ENCODE results near the gene SHD. TPM values are rescaled to one million over a fixed set of nuclear protein-coding genes. Genes with fewer than 3 reads are reported as not detected.

Gene SHD
- total and polyA plus RNA-seq, 2 of the 13 experiments (the other 11 are each of a cell fraction or from before 2014, with no cell fraction given): 0.11 to 0.20 TPM

DNA sequence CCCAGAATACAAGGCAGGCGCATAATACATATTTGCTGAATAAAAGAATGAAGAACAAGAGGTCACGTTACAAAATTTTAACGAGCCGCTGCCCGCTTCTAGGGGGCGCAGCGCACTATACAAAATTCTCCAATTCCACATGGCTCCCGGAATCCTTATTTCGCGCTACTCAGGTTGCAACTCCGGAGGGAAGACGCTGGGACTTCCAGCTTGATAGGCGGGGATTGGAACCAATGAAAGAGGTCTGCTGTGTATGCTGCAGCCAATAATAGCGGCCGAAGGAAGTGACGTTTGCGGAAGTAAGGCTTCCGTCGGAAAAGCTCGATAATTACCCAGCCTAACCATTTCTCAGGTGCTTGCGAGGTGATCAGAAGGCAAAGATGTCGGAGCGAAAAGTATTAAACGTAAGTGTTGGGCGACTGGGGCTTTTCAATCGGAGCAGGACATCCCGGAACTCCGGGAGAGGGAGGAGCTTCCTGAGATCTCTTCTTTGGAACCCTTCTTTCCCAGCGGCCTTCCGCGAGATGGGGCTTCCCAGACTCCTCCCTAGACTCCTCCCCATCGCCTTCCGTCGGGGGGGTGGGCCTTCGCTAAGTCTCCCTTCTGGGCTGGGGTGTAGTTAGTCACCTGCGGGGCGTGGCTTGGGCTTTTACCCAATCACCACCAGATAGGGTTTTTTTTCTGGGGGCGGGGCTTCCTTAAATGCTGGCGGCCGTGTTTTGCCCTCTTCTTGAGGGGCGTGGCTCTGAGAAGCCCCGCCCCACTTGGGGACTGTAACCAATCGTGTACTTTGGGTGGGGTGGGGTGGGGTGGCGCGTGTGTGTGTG lies 32.1 kb upstream of the SHD start, which contains the start of gene YJU2 (continued):
- TF ChIP-seq, protein P1, sequence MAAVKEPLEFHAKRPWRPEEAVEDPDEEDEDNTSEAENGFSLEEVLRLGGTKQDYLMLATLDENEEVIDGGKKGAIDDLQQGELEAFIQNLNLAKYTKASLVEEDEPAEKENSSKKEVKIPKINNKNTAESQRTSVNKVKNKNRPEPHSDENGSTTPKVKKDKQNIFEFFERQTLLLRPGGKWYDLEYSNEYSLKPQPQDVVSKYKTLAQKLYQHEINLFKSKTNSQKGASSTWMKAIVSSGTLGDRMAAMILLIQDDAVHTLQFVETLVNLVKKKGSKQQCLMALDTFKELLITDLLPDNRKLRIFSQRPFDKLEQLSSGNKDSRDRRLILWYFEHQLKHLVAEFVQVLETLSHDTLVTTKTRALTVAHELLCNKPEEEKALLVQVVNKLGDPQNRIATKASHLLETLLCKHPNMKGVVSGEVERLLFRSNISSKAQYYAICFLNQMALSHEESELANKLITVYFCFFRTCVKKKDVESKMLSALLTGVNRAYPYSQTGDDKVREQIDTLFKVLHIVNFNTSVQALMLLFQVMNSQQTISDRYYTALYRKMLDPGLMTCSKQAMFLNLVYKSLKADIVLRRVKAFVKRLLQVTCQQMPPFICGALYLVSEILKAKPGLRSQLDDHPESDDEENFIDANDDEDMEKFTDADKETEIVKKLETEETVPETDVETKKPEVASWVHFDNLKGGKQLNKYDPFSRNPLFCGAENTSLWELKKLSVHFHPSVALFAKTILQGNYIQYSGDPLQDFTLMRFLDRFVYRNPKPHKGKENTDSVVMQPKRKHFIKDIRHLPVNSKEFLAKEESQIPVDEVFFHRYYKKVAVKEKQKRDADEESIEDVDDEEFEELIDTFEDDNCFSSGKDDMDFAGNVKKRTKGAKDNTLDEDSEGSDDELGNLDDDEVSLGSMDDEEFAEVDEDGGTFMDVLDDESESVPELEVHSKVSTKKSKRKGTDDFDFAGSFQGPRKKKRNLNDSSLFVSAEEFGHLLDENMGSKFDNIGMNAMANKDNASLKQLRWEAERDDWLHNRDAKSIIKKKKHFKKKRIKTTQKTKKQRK (IDR thresholded peaks at IDR 0.05; ENCODE audit: low read length): 0 out of 2 replicates have a peak, but pooled peaks have one; percentile 8
- TF ChIP-seq, protein P2, sequence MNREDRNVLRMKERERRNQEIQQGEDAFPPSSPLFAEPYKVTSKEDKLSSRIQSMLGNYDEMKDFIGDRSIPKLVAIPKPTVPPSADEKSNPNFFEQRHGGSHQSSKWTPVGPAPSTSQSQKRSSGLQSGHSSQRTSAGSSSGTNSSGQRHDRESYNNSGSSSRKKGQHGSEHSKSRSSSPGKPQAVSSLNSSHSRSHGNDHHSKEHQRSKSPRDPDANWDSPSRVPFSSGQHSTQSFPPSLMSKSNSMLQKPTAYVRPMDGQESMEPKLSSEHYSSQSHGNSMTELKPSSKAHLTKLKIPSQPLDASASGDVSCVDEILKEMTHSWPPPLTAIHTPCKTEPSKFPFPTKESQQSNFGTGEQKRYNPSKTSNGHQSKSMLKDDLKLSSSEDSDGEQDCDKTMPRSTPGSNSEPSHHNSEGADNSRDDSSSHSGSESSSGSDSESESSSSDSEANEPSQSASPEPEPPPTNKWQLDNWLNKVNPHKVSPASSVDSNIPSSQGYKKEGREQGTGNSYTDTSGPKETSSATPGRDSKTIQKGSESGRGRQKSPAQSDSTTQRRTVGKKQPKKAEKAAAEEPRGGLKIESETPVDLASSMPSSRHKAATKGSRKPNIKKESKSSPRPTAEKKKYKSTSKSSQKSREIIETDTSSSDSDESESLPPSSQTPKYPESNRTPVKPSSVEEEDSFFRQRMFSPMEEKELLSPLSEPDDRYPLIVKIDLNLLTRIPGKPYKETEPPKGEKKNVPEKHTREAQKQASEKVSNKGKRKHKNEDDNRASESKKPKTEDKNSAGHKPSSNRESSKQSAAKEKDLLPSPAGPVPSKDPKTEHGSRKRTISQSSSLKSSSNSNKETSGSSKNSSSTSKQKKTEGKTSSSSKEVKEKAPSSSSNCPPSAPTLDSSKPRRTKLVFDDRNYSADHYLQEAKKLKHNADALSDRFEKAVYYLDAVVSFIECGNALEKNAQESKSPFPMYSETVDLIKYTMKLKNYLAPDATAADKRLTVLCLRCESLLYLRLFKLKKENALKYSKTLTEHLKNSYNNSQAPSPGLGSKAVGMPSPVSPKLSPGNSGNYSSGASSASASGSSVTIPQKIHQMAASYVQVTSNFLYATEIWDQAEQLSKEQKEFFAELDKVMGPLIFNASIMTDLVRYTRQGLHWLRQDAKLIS (CRISPR knock-in tag; IDR thresholded peaks at IDR 0.05): no peak
- TF ChIP-seq, protein P3, sequence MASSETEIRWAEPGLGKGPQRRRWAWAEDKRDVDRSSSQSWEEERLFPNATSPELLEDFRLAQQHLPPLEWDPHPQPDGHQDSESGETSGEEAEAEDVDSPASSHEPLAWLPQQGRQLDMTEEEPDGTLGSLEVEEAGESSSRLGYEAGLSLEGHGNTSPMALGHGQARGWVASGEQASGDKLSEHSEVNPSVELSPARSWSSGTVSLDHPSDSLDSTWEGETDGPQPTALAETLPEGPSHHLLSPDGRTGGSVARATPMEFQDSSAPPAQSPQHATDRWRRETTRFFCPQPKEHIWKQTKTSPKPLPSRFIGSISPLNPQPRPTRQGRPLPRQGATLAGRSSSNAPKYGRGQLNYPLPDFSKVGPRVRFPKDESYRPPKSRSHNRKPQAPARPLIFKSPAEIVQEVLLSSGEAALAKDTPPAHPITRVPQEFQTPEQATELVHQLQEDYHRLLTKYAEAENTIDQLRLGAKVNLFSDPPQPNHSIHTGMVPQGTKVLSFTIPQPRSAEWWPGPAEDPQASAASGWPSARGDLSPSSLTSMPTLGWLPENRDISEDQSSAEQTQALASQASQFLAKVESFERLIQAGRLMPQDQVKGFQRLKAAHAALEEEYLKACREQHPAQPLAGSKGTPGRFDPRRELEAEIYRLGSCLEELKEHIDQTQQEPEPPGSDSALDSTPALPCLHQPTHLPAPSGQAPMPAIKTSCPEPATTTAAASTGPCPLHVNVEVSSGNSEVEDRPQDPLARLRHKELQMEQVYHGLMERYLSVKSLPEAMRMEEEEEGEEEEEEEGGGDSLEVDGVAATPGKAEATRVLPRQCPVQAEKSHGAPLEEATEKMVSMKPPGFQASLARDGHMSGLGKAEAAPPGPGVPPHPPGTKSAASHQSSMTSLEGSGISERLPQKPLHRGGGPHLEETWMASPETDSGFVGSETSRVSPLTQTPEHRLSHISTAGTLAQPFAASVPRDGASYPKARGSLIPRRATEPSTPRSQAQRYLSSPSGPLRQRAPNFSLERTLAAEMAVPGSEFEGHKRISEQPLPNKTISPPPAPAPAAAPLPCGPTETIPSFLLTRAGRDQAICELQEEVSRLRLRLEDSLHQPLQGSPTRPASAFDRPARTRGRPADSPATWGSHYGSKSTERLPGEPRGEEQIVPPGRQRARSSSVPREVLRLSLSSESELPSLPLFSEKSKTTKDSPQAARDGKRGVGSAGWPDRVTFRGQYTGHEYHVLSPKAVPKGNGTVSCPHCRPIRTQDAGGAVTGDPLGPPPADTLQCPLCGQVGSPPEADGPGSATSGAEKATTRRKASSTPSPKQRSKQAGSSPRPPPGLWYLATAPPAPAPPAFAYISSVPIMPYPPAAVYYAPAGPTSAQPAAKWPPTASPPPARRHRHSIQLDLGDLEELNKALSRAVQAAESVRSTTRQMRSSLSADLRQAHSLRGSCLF (CRISPR knock-in tag; IDR thresholded peaks at IDR 0.05; ENCODE audit: borderline replicate concordance): no peak
- TF ChIP-seq WIZ (CRISPR knock-in tag; IDR thresholded peaks at IDR 0.05) (no peak), ZSCAN9 (CRISPR knock-in tag; IDR thresholded peaks at IDR 0.05; ENCODE audit: borderline replicate concordance) (peak; percentile 54; the same call in 1 of the 2 replicates), AGO2 (optimal IDR thresholded peaks at IDR 0.05; ENCODE audit: low read depth, low read length) (no peak), ATRX (CRISPR knock-in tag; IDR thresholded peaks at IDR 0.05; ENCODE audit: borderline replicate concordance) (no peak), SP5 (CRISPR knock-in tag; IDR thresholded peaks at IDR 0.05; ENCODE audit: borderline replicate concordance, low read depth) (no peak), MIER2 (CRISPR knock-in tag; IDR thresholded peaks at IDR 0.05) (0 out of 2 replicates have a peak, but pooled peaks have one; percentile 47), GATAD1 (CRISPR knock-in tag; IDR thresholded peaks at IDR 0.05) (peak; percentile 98), HNRNPUL1 (IDR thresholded peaks at IDR 0.05; ENCODE audit: low read depth, low read length) (no peak), SAP130 (CRISPR knock-in tag; IDR thresholded peaks at IDR 0.05; ENCODE audit: low read depth) (peak; percentile 91), ZNF674 (CRISPR knock-in tag; IDR thresholded peaks at IDR 0.05; ENCODE audit: low read depth) (no peak), ZNF83 (CRISPR knock-in tag; IDR thresholded peaks at IDR 0.05; ENCODE audit: borderline replicate concordance) (no peak)
- TF ChIP-seq, protein P4, sequence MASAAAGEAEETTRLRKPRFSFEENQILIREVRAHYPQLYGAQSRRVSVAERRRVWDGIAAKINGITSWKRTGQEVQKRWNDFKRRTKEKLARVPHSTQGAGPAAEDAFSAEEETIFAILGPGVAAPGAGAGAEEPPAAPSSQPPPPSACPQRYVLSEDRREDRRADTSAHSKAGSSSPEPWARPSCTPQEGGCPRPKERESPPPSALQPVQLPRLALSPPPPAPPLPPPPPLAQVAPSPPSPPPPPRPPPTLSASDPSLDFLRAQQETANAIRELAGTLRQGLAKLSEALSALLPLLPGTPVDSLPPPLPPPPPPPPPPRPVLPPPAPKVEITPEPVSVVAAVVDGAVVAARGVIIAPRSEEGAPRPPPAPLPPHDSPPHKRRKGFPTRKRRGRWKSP (CRISPR knock-in tag; IDR thresholded peaks at IDR 0.05): peak; percentile 21; the same call in 1 of the 2 replicates
